HFFc6 (cell line): ENCODE results near the gene CHD1L. TPM values are rescaled to one million over a fixed set of nuclear protein-coding genes. Genes with fewer than 3 reads are reported as not detected.
A peak's percentile ranks its signal among the peaks of the same experiment; 100 is the strongest.

ENCODE experiments used
- DNase-seq: peaks from one replicate; pipeline ENCODE4 v3.0.0-alpha.2; 2018
- H3K27ac Mint-ChIP-seq: 2 replicates; pipeline ENCODE4 v1.8.0; 2020; ENCODE audit warnings: mild to moderate bottlenecking, mixed read lengths
- H3K27me3 Mint-ChIP-seq: 2 replicates; pipeline ENCODE4 v1.8.0; 2021; ENCODE audit warnings: mild to moderate bottlenecking, moderate library complexity, mixed read lengths; ENCODE audit not compliant: insufficient read depth
- H3K36me3 Mint-ChIP-seq: 2 replicates; pipeline ENCODE4 v1.8.0; 2021; ENCODE audit warnings: low read depth, mixed read lengths
- H3K4me1 Mint-ChIP-seq: 2 replicates; pipeline ENCODE4 v1.8.0; 2020; ENCODE audit warnings: low read depth, mixed read lengths
- H3K4me3 Mint-ChIP-seq: 2 replicates; pipeline ENCODE4 v1.8.0; 2020; ENCODE audit warnings: mild to moderate bottlenecking, moderate library complexity, mixed read lengths
- H3K9me3 Mint-ChIP-seq: 2 replicates; pipeline ENCODE4 v1.8.0; 2020; ENCODE audit warnings: mild to moderate bottlenecking, mixed read lengths
- total RNA-seq, 6 experiments: library from RNA; stranded (reverse); fragmentation: NEBNext Ultra II Directional; extraction: Animal tissue kit (Norgen Biotek cat#: 25700); gene quantifications; 2 replicates in 1 of 6; 3 replicates in 5 of 6; pipeline ENCODE4 v1.2.3, GENCODE V29; 2021
- TF ChIP-seq, protein P1 (sequence below): fragments of 200-600 bp; sonication (generic); IDR thresholded peaks from 2 replicates; pipeline ENCODE4 v1.5.0; 2021; ENCODE audit warnings: antibody characterized with exemption, mild to moderate bottlenecking

Gene CHD1L
- total RNA-seq, 6 experiments from 2014 or later, result 34.4 to 43.2 (median 38.0) TPM

DNA sequence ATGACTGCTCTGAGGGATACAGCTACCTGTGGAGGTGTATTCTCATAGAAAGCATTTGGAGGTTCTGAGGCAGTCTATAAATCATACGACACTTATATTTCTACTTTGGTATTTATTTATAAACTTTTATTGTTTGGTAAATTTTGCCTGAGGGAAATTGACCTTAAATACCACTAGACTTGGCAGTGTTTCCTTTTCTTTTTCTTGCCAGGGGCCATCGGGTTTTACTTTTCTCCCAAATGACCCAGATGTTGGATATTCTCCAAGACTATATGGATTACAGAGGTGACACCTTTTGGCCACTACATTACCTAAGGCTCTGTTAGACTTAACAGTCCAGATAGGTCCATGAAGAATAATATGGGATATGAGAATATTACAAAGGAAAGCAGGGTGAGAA is 28.2 kb downstream of the CHD1L start:
- Mint-ChIP-seq H3K27me3 (no peaks in the 10 kb centered on the region), H3K36me3 (peaks cover 19% of the 10 kb centered on the region), H3K9me3 (no peaks in the 10 kb centered on the region), H3K4me1 (peaks cover 20% of the 10 kb centered on the region), H3K27ac (no peak overlapping the region), H3K4me3 (no peak overlapping the region)
- no peak for DNase-seq
- TF ChIP-seq, protein P1, sequence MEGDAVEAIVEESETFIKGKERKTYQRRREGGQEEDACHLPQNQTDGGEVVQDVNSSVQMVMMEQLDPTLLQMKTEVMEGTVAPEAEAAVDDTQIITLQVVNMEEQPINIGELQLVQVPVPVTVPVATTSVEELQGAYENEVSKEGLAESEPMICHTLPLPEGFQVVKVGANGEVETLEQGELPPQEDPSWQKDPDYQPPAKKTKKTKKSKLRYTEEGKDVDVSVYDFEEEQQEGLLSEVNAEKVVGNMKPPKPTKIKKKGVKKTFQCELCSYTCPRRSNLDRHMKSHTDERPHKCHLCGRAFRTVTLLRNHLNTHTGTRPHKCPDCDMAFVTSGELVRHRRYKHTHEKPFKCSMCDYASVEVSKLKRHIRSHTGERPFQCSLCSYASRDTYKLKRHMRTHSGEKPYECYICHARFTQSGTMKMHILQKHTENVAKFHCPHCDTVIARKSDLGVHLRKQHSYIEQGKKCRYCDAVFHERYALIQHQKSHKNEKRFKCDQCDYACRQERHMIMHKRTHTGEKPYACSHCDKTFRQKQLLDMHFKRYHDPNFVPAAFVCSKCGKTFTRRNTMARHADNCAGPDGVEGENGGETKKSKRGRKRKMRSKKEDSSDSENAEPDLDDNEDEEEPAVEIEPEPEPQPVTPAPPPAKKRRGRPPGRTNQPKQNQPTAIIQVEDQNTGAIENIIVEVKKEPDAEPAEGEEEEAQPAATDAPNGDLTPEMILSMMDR, result no peak

DNA sequence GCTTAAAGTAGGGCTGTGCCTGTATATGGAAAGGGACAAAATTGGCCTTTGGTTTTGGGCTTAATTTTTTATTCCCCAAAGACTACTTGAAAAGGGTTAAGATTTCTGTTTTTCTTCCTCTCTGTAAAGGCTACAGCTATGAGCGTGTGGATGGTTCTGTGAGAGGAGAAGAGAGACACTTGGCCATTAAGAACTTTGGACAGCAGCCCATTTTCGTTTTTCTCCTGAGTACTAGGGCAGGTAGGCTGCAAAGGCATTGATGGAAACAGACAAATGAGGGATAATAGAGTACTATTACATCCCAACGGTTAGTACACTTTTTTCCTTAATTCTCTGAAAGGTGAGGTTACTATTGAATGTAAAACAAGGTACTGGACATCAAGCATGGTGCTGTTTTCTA is 29.6 kb downstream of the CHD1L start:
- DNase-seq, result no peak

DNA sequence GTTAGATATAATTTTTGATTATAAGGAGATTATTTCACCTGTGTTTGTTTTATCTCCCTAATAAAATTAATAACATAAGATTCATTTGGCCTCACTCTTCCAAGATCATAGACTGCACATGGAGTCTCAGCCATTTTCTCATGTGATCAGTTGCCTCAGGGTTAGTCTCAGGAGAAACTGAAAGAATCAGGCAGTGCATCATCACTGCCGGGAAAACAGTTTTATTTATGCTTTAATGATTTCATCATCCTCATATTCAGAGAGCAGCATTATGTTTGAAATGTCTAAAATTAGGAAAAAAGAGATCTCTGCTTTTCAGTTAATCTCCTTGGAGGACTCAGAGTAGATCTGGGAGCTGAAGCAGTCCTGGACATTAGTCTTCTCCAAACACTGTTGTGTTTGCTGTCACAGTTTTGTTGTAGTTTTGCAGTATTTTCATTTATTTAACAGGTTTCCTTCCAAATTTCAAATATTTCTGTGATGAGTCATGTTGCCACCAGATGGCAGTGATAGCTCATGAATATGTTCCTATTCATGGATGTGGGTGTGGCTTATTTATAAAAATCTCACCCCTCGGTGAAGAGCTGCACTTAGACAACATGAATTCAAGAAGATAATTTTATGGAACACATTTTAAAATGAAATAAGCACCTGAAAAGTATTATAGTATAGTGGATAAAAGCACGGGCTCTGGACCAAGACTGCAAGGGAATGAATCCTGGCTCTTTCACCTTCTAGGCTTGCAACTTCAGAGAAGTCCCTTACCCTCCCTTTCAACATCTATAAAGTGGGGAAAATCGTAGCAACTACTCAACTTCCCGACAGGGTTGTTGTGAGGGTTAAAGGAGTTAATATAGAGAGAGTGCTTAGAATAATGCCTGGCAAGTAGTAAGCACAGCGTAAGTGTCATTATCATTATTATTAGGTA is 31.2 kb downstream of the CHD1L start:
- Mint-ChIP-seq H3K27ac (peak overlapping the region; percentile 79), H3K27me3 (no peaks in the 10 kb centered on the region; the same call in 1 of the 2 replicates), H3K4me1 (peaks cover 26% of the 10 kb centered on the region), H3K36me3 (peaks cover 5% of the 10 kb centered on the region), H3K4me3 (peak overlapping the region; percentile 63), H3K9me3 (no peaks in the 10 kb centered on the region)
- peak; percentile 82 for DNase-seq
- TF ChIP-seq, protein P1, result peak; percentile 74

More for the DNA sequence above, 29.6 kb downstream of the CHD1L start:
- Mint-ChIP-seq H3K27ac (no peak overlapping the region), H3K27me3 (no peaks in the 10 kb centered on the region; the same call in 1 of the 2 replicates), H3K4me3 (no peak overlapping the region), H3K9me3 (no peaks in the 10 kb centered on the region), H3K36me3 (peaks cover 15% of the 10 kb centered on the region), H3K4me1 (peaks cover 25% of the 10 kb centered on the region)
- TF ChIP-seq, protein P1, result no peak

DNA sequence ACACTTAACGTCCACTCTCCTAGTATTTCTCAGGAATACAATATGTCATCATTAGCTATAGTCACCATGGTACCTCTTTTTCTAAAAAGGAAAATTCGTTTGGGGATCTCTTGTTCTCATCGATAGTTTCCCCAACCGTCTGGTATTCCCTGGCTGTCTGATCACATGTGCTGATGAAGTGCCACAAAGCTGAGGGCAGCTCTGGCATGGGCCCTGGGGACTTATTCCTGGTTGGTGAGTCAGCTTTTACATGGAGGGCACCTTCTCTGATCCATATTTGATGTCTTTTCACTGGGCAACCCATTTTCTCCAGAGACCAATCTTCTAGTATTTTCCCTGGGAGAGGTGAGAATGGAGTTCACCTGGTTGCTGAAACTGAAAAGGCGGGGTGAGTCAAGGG is 39.5 kb downstream of the CHD1L start:
- Mint-ChIP-seq H3K36me3 (peaks cover 14% of the 10 kb centered on the region), H3K27ac (no peak overlapping the region)

DNA sequence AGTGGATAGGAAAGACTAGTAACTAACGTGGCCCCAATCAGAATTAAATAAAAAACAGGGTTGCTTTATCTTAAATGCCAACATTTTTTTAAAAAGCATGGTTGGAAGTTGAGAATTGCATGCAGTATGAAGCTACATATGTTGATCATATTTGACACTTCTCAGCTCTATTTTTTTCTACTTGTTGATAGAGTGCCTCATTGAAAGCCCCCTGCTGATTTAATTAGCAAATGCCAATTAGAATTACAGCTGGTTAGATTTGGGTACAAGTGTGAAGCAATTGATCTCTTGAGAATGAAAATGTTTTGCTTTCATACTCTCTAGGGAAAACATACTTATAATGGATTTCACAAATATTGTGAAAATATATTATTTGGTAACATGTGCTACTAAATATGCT is 40.5 kb downstream of the CHD1L start:
- Mint-ChIP-seq H3K27ac (no peak overlapping the region), H3K4me3 (no peak overlapping the region), H3K9me3 (no peaks in the 10 kb centered on the region), H3K27me3 (no peaks in the 10 kb centered on the region), H3K4me1 (no peaks in the 10 kb centered on the region), H3K36me3 (peaks cover 23% of the 10 kb centered on the region)
- TF ChIP-seq, protein P1, result no peak
- DNase-seq, result no peak

More for the DNA sequence above, 39.5 kb downstream of the CHD1L start:
- Mint-ChIP-seq H3K4me1 (peaks cover 1% of the 10 kb centered on the region; the same call in 1 of the 2 replicates), H3K27me3 (no peaks in the 10 kb centered on the region), H3K9me3 (no peaks in the 10 kb centered on the region), H3K4me3 (no peak overlapping the region)
- no peak for DNase-seq
- TF ChIP-seq, protein P1, result no peak
